Head of caudate nucleus (tissue), 42 donors: ENCODE measurements around the gene B3GAT1.
"Not testable (repeated sequence)": the region's sequence is repeated elsewhere in the genome, so short reads cannot be mapped to it uniquely, and the experiment has no call there.

ENCODE experiments used
- DNase-seq, 42 donors: peaks; one replicate each; pipeline versions ENCODE4 v3.0.0 to v3.0.0-alpha.2; 2020 to 2021; ENCODE audit warnings: mixed read lengths in 7 of 42
- intact Hi-C: fragments of 100-400 bp; cut with DNase I; formaldehyde crosslinking; loops from one replicate; pipeline ENCODE4 v1.15.0; 2022

The B3GAT1 gene

DNA sequence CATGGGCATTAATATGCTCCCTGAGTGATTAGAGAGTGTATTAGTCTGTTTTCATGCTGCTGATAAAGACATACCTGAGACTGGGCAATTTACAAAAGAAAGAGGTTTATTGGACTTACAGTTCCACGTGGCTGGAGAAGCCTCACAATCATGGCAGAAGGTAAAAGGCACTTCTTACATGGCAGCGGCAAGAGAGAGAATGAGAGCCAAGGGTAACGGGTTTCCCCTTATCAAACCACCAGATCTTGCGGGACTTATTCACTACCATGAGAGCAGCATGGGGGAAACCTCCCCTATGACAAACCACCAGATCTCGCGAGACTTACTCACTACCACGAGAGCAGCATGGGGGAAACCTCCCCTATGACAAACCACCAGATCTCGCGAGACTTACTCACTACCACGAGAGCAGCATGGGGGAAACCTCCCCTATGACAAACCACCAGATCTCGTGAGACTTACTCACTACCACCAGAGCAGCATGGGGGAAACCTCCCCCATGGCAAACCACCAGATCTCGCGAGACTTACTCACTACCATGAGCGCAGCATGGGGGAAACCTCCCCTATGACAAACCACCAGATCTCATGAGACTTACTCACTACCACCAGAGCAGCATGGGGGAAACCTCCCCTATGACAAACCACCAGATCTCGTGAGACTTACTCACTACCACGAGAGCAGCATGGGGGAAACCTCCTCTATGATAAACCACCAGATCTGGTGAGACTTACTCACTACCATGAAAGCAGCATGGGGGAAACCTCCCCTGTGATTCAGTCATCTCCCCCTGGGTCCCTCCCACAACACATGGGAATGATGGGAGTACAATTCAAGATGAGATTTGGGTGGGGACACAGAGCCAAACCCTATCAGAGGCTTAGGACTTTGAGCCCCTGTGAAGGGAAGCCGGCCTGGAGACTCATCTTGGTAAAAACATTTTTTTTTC is 32.4 kb upstream of the B3GAT1 start:
- peak in 2 of 42 donors; percentile 5 to 19 for DNase-seq
- intact Hi-C loops: not testable (repeated sequence)

- intact Hi-C loops: no loop called here
- peak in 1 of 42 donors; percentile 1 for DNase-seq
These were observed 31.2 kb upstream of the B3GAT1 start for GRCh38 chr11:134443246-134443645.

DNA sequence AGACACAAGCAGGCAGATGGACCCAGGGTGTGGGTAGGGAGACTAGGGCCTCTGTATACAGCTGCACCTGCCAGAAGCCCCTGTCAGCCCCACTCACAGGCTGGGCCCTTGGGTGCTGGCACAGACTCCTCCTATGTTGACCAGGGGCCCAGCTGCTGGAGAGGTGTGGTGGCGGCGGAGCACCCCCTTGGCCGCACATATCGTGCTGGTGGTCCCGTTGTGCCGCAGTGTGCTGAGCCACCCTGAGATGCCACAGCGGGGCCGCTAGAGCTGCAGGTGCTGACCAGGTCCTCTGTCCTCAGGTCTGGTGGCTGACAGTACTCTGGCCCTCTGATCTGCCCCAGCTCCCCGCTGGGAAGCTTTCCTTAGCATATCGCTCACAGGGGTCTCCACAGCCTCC is 30.2 kb upstream of the B3GAT1 start:
- peak in 1 of 42 donors; percentile 19 for DNase-seq
- intact Hi-C loops: no loop called here

DNA sequence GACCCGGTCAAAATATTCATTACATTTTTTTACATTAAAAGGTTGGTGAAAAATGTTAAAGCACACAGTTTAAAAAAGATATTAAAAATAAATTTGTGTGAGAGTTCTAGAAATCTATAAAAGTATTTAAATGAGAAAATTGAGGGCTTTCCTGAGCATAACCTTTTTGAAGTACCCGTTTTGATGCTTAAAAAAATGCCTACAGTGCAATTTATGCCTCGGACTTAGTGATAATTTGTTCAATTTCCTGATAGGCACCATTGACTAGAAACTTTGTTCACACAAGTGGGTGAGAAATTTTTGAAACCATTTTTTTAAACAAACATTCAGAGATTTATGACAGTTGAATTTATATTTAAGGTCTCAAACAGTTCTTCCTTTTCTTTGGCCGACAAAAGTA is 29.7 kb upstream of the B3GAT1 start:
- DNase-seq: no peak
- intact Hi-C loops: no loop called here

DNA sequence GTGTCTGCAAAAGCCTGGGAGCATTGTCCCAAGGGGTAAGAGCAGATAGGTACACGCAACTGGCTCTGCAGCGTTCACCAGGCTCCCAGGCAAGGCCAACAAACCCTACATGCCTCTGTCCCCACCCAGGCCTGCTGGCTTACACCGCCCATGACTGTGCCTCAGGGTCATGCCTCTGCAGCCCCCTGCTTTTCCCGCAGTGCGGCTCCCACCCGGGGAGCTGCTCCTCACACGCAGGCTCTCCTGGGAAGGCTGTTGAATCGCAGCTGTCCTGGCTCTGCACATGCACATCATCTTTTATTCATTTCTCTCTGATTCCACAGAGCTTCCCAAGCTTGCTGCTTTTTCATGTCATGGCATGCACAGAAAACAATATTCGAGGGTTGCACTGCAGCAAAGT is 29.2 kb upstream of the B3GAT1 start:
- peak in 2 of 42 donors; percentile 9 to 25 for DNase-seq
- intact Hi-C loops: no loop called here

DNA sequence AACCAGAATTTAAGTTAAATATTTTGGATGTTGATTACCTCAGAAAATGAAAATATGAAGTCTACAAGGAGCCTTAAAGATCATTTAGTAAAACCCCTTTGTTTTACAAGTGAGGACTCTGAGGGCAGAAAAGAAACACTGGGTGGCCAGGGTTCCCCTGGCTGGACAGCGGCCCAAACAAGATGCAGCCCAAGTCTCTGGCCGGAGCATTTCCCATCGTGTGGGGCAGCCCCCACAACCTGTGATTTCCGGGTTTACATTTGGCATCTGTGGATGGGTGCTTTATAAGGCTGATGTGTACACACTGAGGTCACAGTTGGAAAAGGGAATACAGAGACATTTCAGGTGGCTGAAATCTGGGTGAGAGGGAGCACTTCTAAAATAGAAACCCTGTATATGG is 28.8 kb upstream of the B3GAT1 start:
- DNase-seq: no peak
- intact Hi-C loops: no loop called here

GRCh38 chr11:134438542-134439537 is 26.8 kb upstream of the B3GAT1 start:
- DNase-seq: peak in 41 of 42 donors; percentile 37 to 93 (median 68)
- intact Hi-C loops: no loop called here

DNA sequence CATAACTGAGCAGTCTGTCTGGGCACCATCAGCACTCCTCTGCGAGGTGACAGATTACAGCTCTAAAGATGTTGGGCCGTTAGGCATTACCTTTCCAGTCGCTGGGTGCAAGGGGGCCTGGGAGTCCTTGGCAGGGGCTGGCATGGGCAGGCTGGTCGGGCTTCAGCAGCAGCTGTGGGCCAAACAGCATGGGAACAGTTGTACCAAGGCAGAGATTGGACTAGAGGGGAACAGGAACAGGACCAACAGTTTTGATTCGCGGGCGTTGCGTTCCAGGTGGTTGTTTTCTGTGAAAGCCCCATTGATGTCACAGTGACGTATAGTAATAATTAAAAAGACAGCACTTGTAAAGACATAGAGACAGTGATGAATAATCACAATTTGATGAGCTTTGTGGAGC is 25.8 kb upstream of the B3GAT1 start:
- intact Hi-C loops: no loop called here
- DNase-seq: no peak

DNA sequence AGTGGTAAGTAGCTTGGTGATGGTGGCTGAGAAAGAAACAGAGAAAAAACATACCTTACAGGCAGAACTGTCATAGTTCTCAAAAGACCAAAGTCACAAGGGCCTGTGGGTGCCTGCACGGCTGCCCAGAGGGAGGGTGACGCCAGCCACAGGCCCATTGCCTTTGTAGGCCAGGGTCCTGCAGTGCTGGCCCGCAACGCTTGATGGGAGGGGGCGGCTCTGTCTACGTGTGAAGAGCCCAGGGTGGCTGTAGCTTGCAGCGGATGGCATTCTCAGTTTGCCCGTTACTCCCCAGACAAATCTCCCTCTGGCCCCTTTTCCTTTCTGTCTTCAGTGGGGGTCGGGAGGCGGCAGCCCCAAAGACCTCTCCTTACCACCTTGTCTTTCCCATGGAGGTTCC is 24.7 kb upstream of the B3GAT1 start:
- intact Hi-C loops: no loop called here
- DNase-seq: no peak

- intact Hi-C loops: no loop called here
- no peak for DNase-seq
These were observed 21.8 kb upstream of the B3GAT1 start for GRCh38 chr11:134433806-134434205.

DNA sequence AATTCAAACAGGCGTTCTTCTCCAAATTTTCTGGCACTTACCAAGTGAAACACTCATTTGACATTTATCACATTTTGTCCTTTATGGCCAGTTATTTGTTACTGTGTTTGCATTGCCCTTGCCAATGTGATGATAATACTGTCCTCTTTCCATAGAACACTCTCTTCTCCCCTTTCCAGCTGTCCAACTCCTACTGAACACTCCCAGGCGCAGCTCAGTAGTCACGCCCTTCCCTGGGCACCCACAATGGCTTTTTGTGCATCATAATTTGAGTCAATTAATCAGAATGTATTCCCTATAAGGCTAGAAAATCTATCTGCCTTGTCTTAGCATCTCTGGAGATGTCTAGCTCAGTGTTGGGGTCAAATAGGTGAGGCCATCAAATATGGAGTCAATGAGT is 21.2 kb upstream of the B3GAT1 start:
- intact Hi-C loops: no loop called here
- DNase-seq: peak in 1 of 42 donors; percentile 36

- no peak for DNase-seq
- intact Hi-C loops: no loop called here
These were observed 20.7 kb upstream of the B3GAT1 start for GRCh38 chr11:134432776-134433175.

- intact Hi-C loops: no loop called here
- no peak for DNase-seq
These were observed 17.1 kb upstream of the B3GAT1 start for GRCh38 chr11:134429106-134429505.

- intact Hi-C loops: no loop called here
- DNase-seq: peak in 22 of 42 donors; percentile 32 to 76 (median 58)
These were observed 13.9 kb upstream of the B3GAT1 start for GRCh38 chr11:134425816-134426536.

- intact Hi-C loops: no loop called here
- no peak for DNase-seq
These were observed 13.4 kb upstream of the B3GAT1 start for GRCh38 chr11:134425413-134425812.

- intact Hi-C loops: no loop called here
- DNase-seq: no peak
These were observed 11.1 kb upstream of the B3GAT1 start for GRCh38 chr11:134423106-134423505.

GRCh38 chr11:134417871-134418840 is 6.1 kb upstream of the B3GAT1 start:
- intact Hi-C loops: no loop called here
- DNase-seq: peak in 4 of 42 donors; percentile 0 to 76 (median 42)

DNA sequence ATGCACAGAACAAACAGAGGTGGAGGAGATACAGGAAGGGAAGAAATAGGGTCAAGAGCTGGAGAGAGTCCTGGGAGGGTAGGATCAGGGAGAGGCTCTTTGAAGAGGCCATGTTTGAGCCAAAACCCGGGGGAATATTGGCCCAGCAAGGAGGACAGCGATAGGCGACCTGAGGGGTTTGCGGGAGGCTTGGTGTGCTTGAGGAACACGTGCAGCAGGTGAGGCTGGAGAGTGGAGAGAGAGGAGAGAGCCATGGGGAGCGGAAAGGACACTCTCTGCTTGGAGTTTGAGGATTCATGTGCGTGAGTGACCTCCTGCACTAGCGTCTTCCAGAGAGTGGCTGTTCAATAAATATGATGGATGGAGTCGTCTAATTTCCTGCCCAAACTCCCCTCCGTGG is 4.7 kb upstream of the B3GAT1 start:
- DNase-seq: no peak
- intact Hi-C loops: no loop called here
